HG03378 (cell line): ENCODE data around the gene PLEKHM2.
"Not testable (repeated sequence)": the region's sequence is repeated elsewhere in the genome, so short reads cannot be mapped to it uniquely, and the experiment has no call there.

Experiments used
- ATAC-seq: cut with Tn5 transposase; IDR thresholded peaks from one replicate; pipeline ENCODE4 v1.9.1; 2021; ENCODE audit warnings: mild to moderate bottlenecking, moderate library complexity; ENCODE audit not compliant: unreplicated experiment

PLEKHM2 gene

GRCh38 chr1:15698201-15698600 lies 14.1 kb downstream of the PLEKHM2 start:
- ATAC-seq, result no peak

GRCh38 chr1:15699321-15699720 lies 15.2 kb downstream of the PLEKHM2 start:
- ATAC-seq, result not testable (repeated sequence)

- no peak for ATAC-seq
These were observed 16.4 kb downstream of the PLEKHM2 start for GRCh38 chr1:15700508-15700907.

DNA sequence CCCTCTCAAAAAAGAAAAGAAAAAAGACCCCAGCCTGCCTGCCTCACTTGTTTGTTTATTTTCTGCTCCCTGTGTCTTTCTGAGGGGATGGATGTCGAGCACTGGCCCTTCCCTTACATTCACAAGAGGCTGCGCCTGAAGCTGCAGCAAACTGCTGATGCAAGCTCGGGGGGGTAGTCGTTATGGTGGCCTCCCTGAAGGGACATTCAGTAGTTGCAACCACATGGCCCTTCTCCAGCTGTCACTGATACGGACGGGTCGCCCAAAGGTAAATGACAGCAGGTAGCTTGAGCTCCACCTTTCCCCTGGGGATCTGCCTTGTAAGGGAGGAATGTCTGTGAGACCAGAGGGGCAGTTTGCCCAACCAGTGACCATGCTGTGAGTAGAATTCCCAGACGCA lies 17.7 kb downstream of the PLEKHM2 start:
- no peak for ATAC-seq

GRCh38 chr1:15702722-15703550 lies 18.8 kb downstream of the PLEKHM2 start:
- no peak for ATAC-seq

- ATAC-seq, result no peak
These were observed 19.4 kb downstream of the PLEKHM2 start for GRCh38 chr1:15703562-15703961.

GRCh38 chr1:15704526-15705183 lies 20.5 kb downstream of the PLEKHM2 start:
- no peak for ATAC-seq

DNA sequence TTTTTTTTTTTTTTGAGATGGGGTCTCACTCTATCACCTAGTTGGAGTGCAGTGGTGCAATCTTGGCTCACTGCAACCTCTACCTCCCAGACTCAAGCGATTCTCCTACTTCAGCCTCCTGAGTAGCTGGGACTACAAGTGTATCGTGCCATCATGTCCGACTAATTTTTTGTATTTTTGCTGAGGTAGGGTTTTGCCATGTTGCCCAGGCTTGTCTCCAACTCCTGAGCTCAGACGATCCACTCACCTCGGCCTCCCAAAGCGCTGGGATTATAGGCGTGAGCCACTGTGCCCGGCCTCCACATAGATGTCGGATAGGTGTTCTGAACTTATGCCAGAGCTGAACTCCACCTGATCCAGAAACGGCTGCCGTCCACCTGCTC lies 21.1 kb downstream of the PLEKHM2 start:
- ATAC-seq, result no peak

DNA sequence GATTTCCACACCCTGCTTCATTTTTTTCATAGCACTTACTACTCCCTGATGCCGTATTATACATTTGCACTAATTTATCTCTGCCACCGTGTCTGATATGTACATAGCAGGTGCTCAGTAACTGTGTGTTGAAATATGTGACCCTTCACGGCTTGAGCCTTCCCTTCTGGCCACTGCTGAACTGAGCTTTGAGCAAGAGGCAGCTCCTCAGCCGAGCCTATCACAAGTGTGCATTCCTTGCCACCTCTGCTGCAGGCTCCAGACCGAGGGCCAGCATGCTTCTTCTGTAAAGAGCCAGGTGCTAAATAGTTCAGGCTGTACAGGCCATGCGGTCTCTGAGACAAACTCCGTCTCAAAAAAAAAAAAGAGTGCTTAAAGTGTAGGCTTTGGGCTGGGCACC lies 22.6 kb downstream of the PLEKHM2 start:
- no peak for ATAC-seq

DNA sequence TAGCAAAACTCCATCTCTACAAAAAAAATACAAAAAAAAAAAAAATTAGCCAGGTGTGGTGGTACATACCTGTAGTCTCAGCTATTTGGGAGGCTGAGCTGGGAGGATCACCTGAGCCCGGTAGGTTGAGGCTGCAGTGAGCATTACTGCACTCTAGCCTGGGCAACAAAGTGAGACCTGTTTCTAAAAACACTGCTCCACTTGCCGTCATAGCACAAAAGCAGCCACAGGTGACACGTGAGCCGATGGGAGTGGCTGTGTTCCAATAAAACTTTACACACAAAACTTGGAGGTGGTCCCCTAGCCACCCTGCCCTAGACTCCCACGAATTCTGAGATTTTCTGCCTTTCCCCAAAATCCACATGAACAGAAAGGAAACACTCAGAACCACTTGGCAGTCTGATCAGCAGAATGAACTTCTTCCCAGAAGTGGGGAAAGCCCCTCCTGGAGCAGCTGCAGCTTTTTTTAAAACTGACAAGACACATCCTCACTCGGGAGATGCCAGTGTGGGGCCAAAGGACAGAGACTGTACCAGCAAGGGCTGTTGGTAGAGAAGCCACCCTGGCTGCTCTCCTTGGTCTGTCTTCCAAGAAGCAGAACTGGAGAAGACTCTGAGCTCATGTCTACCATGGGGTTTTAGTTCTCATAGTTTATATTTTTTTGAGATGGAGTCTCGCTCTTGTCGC lies 23.3 kb downstream of the PLEKHM2 start:
- no peak for ATAC-seq

- ATAC-seq, result no peak
These were observed 24.5 kb downstream of the PLEKHM2 start for GRCh38 chr1:15708486-15709137.

DNA sequence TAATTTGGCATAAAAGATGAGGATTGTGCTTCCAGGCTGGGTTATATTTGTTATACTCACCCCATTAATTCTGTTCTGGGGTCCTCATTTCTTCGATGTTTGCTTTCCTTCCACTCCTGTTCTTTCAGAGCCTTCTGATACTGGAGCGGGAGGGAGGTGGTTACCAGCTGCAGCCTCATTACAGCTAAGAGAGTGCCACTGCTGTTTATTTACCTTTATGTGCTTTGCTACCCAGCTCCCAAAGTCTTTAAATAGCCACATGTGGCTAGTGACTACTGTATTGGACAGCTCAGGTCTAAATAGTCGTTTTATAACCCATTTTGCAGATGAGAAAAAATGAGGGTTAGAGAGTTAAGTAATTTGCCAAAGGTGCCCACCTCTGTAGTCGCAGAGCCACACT lies 25.1 kb downstream of the PLEKHM2 start:
- no peak for ATAC-seq

GRCh38 chr1:15712168-15712567 lies 28.0 kb downstream of the PLEKHM2 start:
- ATAC-seq, result no peak

DNA sequence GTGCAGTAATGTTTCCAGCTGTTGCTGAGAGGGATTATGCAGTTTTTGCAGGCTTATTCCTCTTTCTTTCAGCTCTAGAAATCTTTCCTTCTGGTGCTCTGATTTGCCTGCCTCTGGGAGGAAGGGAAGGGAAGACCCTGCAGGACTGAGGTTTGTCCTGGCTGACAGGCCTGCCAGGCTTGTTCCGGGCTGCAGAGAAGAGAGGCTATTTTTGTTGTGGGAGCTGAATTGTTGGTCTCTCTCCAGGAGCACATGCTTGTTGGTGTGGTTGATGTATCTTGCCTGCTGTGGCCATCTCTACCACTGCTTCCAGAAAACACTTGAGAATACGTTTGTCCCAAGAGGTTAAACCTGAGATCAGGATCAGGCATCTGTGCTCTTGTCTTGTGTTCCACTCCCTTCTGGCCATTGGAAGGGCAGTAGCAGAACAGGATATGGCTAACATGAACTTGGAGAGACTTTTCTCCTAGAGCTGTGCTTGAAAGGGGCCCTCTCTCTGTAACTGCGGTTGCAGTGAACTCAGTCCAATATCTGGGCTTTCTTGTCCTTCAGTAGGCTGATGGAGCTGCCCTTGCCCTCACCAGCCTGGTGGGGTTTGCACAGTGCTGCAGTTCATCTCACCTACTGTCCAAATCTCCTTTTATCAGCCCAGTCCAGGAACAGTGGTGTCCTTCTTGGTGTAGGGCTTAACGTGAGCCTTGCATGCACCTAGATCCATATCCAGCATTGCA lies 30.5 kb downstream of the PLEKHM2 start:
- no peak for ATAC-seq

- ATAC-seq, result no peak
These were observed 33.5 kb downstream of the PLEKHM2 start for GRCh38 chr1:15717418-15718125.

GRCh38 chr1:15718199-15718601 lies 34.1 kb downstream of the PLEKHM2 start:
- no peak for ATAC-seq

GRCh38 chr1:15719381-15720120 lies 35.4 kb downstream of the PLEKHM2 start:
- ATAC-seq, result no peak

DNA sequence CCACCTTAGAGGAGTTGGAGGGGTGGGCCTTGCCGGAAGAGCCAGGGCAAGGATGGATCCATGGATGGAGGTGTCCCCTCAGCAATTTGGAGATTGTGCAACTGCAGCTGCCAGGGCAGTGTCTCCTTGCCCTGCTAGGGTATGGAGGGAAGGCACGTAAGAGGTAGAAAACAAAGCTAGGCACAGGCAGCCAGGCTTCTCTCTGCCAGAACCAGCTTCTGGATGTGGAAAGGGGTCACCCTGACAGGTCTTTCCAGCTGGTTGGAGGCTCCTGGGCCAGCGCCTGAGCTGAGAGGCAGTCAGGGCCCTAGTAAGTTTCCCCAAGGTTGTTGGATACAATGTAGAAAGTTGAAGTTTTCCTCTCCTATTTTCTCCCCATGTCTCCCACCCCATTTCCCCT lies 36.7 kb downstream of the PLEKHM2 start:
- no peak for ATAC-seq

DNA sequence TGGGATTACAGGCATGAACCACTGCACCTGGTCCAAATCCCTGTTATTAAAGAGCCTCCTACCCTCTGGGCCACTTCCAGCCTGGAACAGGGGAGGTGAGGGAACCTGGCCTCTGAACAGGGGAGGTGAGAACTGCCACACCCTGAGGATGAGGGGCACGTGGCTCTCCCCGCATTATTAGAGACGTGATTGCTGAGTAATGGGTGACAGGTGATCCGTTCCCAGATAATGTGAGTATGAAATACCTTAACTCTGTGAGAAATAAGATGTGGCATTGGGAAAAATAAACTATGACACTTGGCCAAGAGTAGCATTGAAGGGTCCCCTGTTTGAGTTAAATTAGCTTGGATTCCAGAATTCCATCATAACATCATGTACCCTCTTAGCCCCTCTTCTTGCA lies 38.3 kb downstream of the PLEKHM2 start:
- ATAC-seq, result no peak
